PFSK-1 (cell line): ENCODE results near the gene NFATC3.

Experiments
- FOXP2 ChIP-seq: optimal IDR thresholded peaks from 2 replicates; pipeline ENCODE3; 2011; ENCODE audit warnings: borderline replicate concordance, control low read depth, inconsistent platforms; ENCODE audit not compliant: insufficient read depth; ENCODE audit errors: extremely low read length, extremely low read depth
- POLR2AphosphoS5 ChIP-seq: IDR thresholded peaks from 2 replicates; pipeline ENCODE4 v1.6.1; 2012; ENCODE audit warnings: low read depth, mild to moderate bottlenecking, control low read depth, low read length, moderate library complexity
- REST ChIP-seq, 2 experiments: IDR thresholded peaks; 2 replicates each; pipeline versions ENCODE4 v1.6.1 to v1.8.0; 2011 to 2012; ENCODE audit warnings: low read depth in 2 of 2, low read length in 2 of 2, control low read depth in 1 of 2, inconsistent platforms in 1 of 2, mild to moderate bottlenecking in 1 of 2, moderate library complexity in 1 of 2; ENCODE audit not compliant: insufficient read depth in 1 of 2
- SIN3A ChIP-seq: IDR thresholded peaks from 2 replicates; pipeline ENCODE4 v1.6.1; 2012; ENCODE audit warnings: mild to moderate bottlenecking, low read length, moderate library complexity, borderline replicate concordance; ENCODE audit not compliant: insufficient read depth
- TAF1 ChIP-seq: IDR thresholded peaks from 2 replicates; pipeline ENCODE4 v1.6.1; 2012; ENCODE audit warnings: low read length, control low read depth, borderline replicate concordance; ENCODE audit not compliant: insufficient read depth

GRCh38 chr16:68065716-68066305 is 19.4 kb upstream of the NFATC3 start:
- TF ChIP-seq REST (IDR thresholded peaks at IDR 0.05; ENCODE audit: insufficient read depth in 1 of 2, low read depth in 2 of 2, low read length in 2 of 2) (no peak), POLR2AphosphoS5 (no peak), TAF1 (no peak), SIN3A (no peak), FOXP2 (no peak)
